HG03442 (cell line): ENCODE results near the gene PZP.

Source experiments
- ATAC-seq: cut with Tn5 transposase; IDR thresholded peaks from one replicate; pipeline ENCODE4 v1.9.1; 2021; ENCODE audit warnings: mild to moderate bottlenecking, moderate library complexity; ENCODE audit not compliant: unreplicated experiment

The PZP gene

GRCh38 chr12:9127936-9128663, 80.1 kb downstream of the PZP start:
- ATAC-seq: no peak

- no peak for ATAC-seq
These were observed 80.7 kb downstream of the PZP start for GRCh38 chr12:9127484-9127883.

- ATAC-seq: no peak
These were observed 83.7 kb downstream of the PZP start for GRCh38 chr12:9124383-9125031.

- no peak for ATAC-seq
These were observed 84.3 kb downstream of the PZP start for GRCh38 chr12:9123781-9124382.

GRCh38 chr12:9122091-9122609, 86.0 kb downstream of the PZP start:
- ATAC-seq: no peak

- ATAC-seq: no peak
These were observed 87.6 kb downstream of the PZP start for GRCh38 chr12:9120487-9121184.

GRCh38 chr12:9118158-9118557, 90.0 kb downstream of the PZP start:
- peak; percentile 53 for ATAC-seq

- ATAC-seq: no peak
These were observed 92.2 kb downstream of the PZP start, which contains the start of gene A2M for GRCh38 chr12:9115731-9116559. Gene A2M (minus strand): TSS chr12:9115919. CDS start chr12:9115849, 70 bp downstream.

GRCh38 chr12:9114946-9115345, 93.2 kb downstream of the PZP start:
- no peak for ATAC-seq

- no peak for ATAC-seq
These were observed 94.2 kb downstream of the PZP start for GRCh38 chr12:9113987-9114309.

GRCh38 chr12:9113296-9113986, 94.8 kb downstream of the PZP start:
- ATAC-seq: no peak

GRCh38 chr12:9112076-9112853, 95.9 kb downstream of the PZP start:
- no peak for ATAC-seq

GRCh38 chr12:9111525-9111924, 96.7 kb downstream of the PZP start:
- no peak for ATAC-seq

- ATAC-seq: no peak
These were observed 98.3 kb downstream of the PZP start for GRCh38 chr12:9109737-9110491.

GRCh38 chr12:9109213-9109522, 99.0 kb downstream of the PZP start:
- ATAC-seq: no peak

GRCh38 chr12:9108504-9109212, 99.5 kb downstream of the PZP start:
- ATAC-seq: no peak

- ATAC-seq: no peak
These were observed 100.7 kb downstream of the PZP start for GRCh38 chr12:9107542-9107873.
